Measurements from ENCODE around the gene PHLPP1. TPM values are rescaled to one million over a fixed set of nuclear protein-coding genes. Genes with fewer than 3 reads are reported as not detected.

The PHLPP1 gene
- total RNA-seq, 1 experiment from 2014 or later, result 14.7 TPM

- intact Hi-C loops (cut with micrococcal nuclease), result no loop called here
- H3K27ac ChIP-seq (ENCODE audit: low read depth, low read length), result no peak overlapping the region
- CTCF ChIA-PET, result no interaction called here
- no peaks in the 10 kb centered on the region for H3K9me3 ChIP-seq (ENCODE audit: control insufficient read depth in 1 of 2, insufficient read depth in 1 of 2, low read depth in 1 of 2, low read length in 2 of 2)
- H3K36me3 ChIP-seq (ENCODE audit: control insufficient read depth in 1 of 2, insufficient read depth in 2 of 2, low read length in 2 of 2), result no peaks in the 10 kb centered on the region
- no peak overlapping the region for H2AFZ ChIP-seq (ENCODE audit: low read depth, low read length, poor library complexity, severe bottlenecking)
- H4K20me1 ChIP-seq (ENCODE audit: insufficient read depth), result no peaks in the 10 kb centered on the region
- no TSS peak for BruUV-seq (replicated peaks)
- no peaks in the 10 kb centered on the region for H3K27me3 ChIP-seq (ENCODE audit: insufficient read depth, low read length)
- no peak overlapping the region for H3K9ac ChIP-seq (ENCODE audit: low read length)
- no peaks in the 10 kb centered on the region for H3K9me2 ChIP-seq (ENCODE audit: insufficient read depth)
- no peak overlapping the region for H3K4me3 ChIP-seq (replicated peaks in 1 of 2; ENCODE audit: low read depth in 1 of 2, low read length in 2 of 2)
- no peak overlapping the region for H3K4me2 ChIP-seq (ENCODE audit: low read length)
- peaks cover 23% of the 10 kb centered on the region for H3K79me2 ChIP-seq (ENCODE audit: insufficient read depth, low read length)
- TF ChIP-seq SIN3A (IDR thresholded peaks at IDR 0.05; ENCODE audit: low read depth), result no peak
- TF ChIP-seq JUND (IDR thresholded peaks at IDR 0.05), result no peak
- TF ChIP-seq CTCF (IDR thresholded peaks at IDR 0.05 in 2 of 3, conservative IDR thresholded peaks at IDR 0.05 in 1 of 3; ENCODE audit: borderline replicate concordance in 1 of 3, insufficient read depth in 1 of 3, low read depth in 2 of 3, low read length in 2 of 3), result no peak
- no peak for TF ChIP-seq POLR2AphosphoS5 (IDR thresholded peaks at IDR 0.05; ENCODE audit: low read depth, low read length)
- no peak for TF ChIP-seq EZH2phosphoT487 (IDR thresholded peaks at IDR 0.05; ENCODE audit: borderline replicate concordance)
- TF ChIP-seq EGR1 (IDR thresholded peaks at IDR 0.05; ENCODE audit: low read depth), result no peak
- no peak for TF ChIP-seq EZH2 (IDR thresholded peaks at IDR 0.05)
- TF ChIP-seq, protein P1, sequence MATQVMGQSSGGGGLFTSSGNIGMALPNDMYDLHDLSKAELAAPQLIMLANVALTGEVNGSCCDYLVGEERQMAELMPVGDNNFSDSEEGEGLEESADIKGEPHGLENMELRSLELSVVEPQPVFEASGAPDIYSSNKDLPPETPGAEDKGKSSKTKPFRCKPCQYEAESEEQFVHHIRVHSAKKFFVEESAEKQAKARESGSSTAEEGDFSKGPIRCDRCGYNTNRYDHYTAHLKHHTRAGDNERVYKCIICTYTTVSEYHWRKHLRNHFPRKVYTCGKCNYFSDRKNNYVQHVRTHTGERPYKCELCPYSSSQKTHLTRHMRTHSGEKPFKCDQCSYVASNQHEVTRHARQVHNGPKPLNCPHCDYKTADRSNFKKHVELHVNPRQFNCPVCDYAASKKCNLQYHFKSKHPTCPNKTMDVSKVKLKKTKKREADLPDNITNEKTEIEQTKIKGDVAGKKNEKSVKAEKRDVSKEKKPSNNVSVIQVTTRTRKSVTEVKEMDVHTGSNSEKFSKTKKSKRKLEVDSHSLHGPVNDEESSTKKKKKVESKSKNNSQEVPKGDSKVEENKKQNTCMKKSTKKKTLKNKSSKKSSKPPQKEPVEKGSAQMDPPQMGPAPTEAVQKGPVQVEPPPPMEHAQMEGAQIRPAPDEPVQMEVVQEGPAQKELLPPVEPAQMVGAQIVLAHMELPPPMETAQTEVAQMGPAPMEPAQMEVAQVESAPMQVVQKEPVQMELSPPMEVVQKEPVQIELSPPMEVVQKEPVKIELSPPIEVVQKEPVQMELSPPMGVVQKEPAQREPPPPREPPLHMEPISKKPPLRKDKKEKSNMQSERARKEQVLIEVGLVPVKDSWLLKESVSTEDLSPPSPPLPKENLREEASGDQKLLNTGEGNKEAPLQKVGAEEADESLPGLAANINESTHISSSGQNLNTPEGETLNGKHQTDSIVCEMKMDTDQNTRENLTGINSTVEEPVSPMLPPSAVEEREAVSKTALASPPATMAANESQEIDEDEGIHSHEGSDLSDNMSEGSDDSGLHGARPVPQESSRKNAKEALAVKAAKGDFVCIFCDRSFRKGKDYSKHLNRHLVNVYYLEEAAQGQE (IDR thresholded peaks at IDR 0.05; ENCODE audit: low read depth), result no peak
- no peak for ATAC-seq
- POLR2A ChIA-PET, result no interaction called here
- peaks cover 14 to 18% of the 10 kb centered on the region in 2 experiments; a peak in 3 of 4 replicates for H3K4me1 ChIP-seq (ENCODE audit: control insufficient read depth in 1 of 2, insufficient read depth in 2 of 2, low read length in 2 of 2)
- DNase-seq (ENCODE audit: low read depth, low spot score), result no peak
- RAD21 ChIA-PET (ENCODE audit: low non-redundant PET in 1 of 2, low total read pairs in 2 of 2, uncharacterized antibody in 2 of 2, unreplicated experiment in 2 of 2), result no interaction called here
These were observed 69.6 kb downstream of the PHLPP1 start for GRCh38 chr18:62784966-62785413.

All from HCT116 (cell line).